Left lung (tissue), 10 donors: ENCODE results near the gene TRIM32. TPM values are rescaled to one million over a fixed set of nuclear protein-coding genes. Genes with fewer than 3 reads are reported as not detected.

Experiments used
- ATAC-seq: fragments of 200-7000 bp; cut with Tn5 transposase; one replicate; pipeline ENCODE4 v1.9.1; 2020; ENCODE audit warnings: moderate library complexity
- DNase-seq, 4 donors: peaks; one replicate each; pipeline ENCODE4 v3.0.0-alpha.2; 2013 to 2020
- H3K27ac ChIP-seq, 2 donors: fragments of 200-600 bp; sonication (generic) in 1 of 2; one replicate each; pipeline versions ENCODE4 v1.5.0 to v1.8.0; 2020 to 2021
- H3K27me3 ChIP-seq, 2 donors: fragments of 200-600 bp; sonication (generic) in 1 of 2; one replicate each; pipeline versions ENCODE4 v1.5.0 to v1.8.0; 2020 to 2021
- H3K36me3 ChIP-seq, 2 donors: fragments of 200-600 bp; sonication (generic) in 1 of 2; one replicate each; pipeline versions ENCODE4 v1.5.0 to v1.8.0; 2020 to 2021
- H3K4me1 ChIP-seq, 2 donors: fragments of 200-600 bp; one replicate each; pipeline ENCODE4 v1.8.0; 2021
- H3K4me3 ChIP-seq, 2 donors: fragments of 200-600 bp; sonication (generic) in 1 of 2; one replicate each; pipeline versions ENCODE4 v1.5.0 to v1.8.0; 2020 to 2021; ENCODE audit warnings: mild to moderate bottlenecking in 1 of 2
- H3K9me3 ChIP-seq, 2 donors: fragments of 200-600 bp; sonication (generic) in 1 of 2; one replicate each; pipeline versions ENCODE4 v1.5.0 to v1.8.0; 2020 to 2021
- CTCF ChIP-seq, 2 donors: fragments of 200-600 bp; sonication (generic) in 1 of 2; IDR thresholded peaks; one replicate each; pipeline versions ENCODE4 v1.5.0 to v1.8.0; 2021; ENCODE audit warnings: antibody characterized with exemption in 2 of 2
- intact Hi-C, 2 donors: fragments of 100-400 bp; cut with DNase I; formaldehyde crosslinking; loops; one replicate each; pipeline versions ENCODE4 v1.11.2 to v1.14.2; 2022
- polyA plus RNA-seq, 6 donors: library from polyadenylated mRNA; unstranded; fragments of 120-200 nt; gene quantifications; one replicate each; pipeline ENCODE4 v1.2.1, GENCODE V29; 2013; ENCODE audit not compliant: insufficient read length in 6 of 6
- total RNA-seq, 2 donors: library from RNA; stranded (reverse); fragmentation: NEBNext Ultra II Directional; extraction: Animal tissue kit (Norgen Biotek cat#: 25700); gene quantifications; one replicate each; pipeline ENCODE4 v1.2.1, GENCODE V29; 2021
- donor health status: DM: no; HTN: yes; CAD: no.
- donor health status: DM: no; HTN: no; CAD: no.

Gene TRIM32
- total and polyA plus RNA-seq, 8 donors: 17.3 to 24.8 (median 22.8) TPM

DNA sequence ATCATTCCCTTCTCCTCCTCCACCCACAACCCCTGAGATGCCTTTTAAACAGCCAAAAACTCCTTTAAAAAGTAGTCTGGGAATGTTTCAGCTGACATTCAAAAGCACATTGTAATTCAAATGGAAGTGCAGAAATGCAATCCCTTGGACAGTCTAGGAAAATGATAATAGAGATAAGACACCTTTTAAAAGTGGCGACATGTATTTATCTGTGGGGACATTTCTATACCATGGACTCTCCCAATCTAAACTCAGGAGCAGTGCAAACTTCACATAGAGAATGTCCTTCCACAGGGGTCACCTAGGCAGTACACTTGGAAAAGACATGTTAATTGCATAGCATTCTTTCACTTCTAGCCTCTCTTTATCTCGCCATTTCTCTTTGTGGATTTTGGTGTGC lies 33.0 kb downstream of the TRIM32 start:
- intact Hi-C loops: no loop called here
- Histone ChIP-seq H3K36me3 (no peaks in the 10 kb centered on the region), H3K27ac (no peak overlapping the region), H3K4me1 (no peaks in the 10 kb centered on the region), H3K4me3 (no peak overlapping the region), H3K9me3 (no peaks in the 10 kb centered on the region), H3K27me3 (no peaks in the 10 kb centered on the region)
- ATAC-seq (no peak), DNase-seq (no peak)
- no peak for TF ChIP-seq CTCF (IDR thresholded peaks at IDR 0.05)

DNA sequence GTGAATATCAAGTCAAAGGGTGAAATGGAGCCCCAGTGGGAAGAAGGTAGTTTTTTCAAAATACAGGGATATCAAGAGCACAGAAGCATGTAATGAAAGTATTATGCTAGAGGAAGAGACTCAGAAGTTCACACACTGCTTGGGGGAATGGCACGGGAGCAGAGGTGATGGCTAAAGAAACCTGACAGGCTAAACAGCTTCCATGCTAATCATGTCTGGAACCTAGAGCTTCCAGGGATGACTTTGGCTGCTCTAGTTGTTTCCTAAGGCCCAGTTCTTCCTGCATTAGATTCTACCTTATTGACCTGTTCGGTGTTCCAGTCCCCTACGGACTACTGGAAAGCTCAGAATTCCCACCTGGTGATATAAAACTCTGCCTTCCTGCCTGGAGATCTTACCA lies 34.3 kb downstream of the TRIM32 start:
- H3K9me3 ChIP-seq: no peaks in the 10 kb centered on the region
- intact Hi-C loops: no loop called here
- DNase-seq (no peak), ATAC-seq (no peak)
- TF ChIP-seq CTCF (IDR thresholded peaks at IDR 0.05): no peak
- H3K4me1 ChIP-seq: no peaks in the 10 kb centered on the region
- H3K27me3 ChIP-seq: no peaks in the 10 kb centered on the region
- no peak overlapping the region for H3K27ac ChIP-seq
- H3K4me3 ChIP-seq: no peak overlapping the region
- no peaks in the 10 kb centered on the region for H3K36me3 ChIP-seq

DNA sequence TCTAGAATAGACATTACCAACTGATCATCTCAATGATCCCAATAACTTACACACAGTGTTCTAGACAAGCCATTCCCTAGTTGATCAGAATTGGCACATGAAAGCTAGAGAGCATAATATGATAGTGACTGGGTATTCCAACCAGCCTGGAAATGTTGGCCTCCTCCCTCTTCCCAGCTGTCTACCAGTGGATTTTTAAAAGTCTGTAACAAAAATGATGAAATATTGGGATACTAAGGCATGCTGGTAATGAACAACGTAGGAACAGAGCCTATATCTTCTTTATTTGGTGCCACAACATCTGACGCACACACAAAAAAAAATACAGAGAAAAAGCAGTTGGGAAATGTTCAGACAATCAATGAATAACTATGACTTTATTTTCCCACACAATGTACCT lies 34.8 kb downstream of the TRIM32 start:
- no peaks in the 10 kb centered on the region for H3K36me3 ChIP-seq
- DNase-seq (no peak), ATAC-seq (no peak)
- H3K9me3 ChIP-seq: no peaks in the 10 kb centered on the region
- H3K27me3 ChIP-seq: no peaks in the 10 kb centered on the region
- no peak overlapping the region for H3K4me3 ChIP-seq
- no peaks in the 10 kb centered on the region for H3K4me1 ChIP-seq
- intact Hi-C loops: no loop called here
- TF ChIP-seq CTCF (IDR thresholded peaks at IDR 0.05): no peak
- no peak overlapping the region for H3K27ac ChIP-seq

DNA sequence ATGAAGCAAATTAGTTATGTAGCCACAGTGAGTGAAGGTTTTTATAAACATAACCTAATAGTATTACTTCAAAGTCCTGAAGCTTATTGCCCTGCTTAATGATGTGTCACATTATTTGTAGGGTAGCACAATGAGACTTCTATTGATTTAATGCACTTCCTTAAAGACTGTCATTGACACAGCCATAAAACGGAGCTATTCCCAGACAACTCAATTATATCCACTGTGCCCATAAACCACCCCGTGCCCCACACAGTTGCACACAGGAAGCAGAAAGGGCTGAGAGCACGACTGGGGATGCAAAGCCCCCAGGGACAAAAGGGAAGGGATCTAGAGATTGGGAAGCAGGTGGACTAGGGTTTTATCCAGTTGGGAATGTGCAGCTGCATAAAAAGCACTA lies 37.0 kb downstream of the TRIM32 start:
- DNase-seq (no peak), ATAC-seq (no peak)
- intact Hi-C loops: no loop called here
- no peak overlapping the region for H3K4me3 ChIP-seq
- H3K27me3 ChIP-seq: no peaks in the 10 kb centered on the region
- TF ChIP-seq CTCF (IDR thresholded peaks at IDR 0.05): no peak
- H3K36me3 ChIP-seq: no peaks in the 10 kb centered on the region
- no peaks in the 10 kb centered on the region for H3K4me1 ChIP-seq
- H3K9me3 ChIP-seq: no peaks in the 10 kb centered on the region
- no peak overlapping the region for H3K27ac ChIP-seq

GRCh38 chr9:116726602-116727001 lies 39.5 kb downstream of the TRIM32 start:
- Histone ChIP-seq H3K27me3 (no peaks in the 10 kb centered on the region), H3K9me3 (no peaks in the 10 kb centered on the region), H3K36me3 (no peaks in the 10 kb centered on the region), H3K27ac (no peak overlapping the region), H3K4me1 (no peaks in the 10 kb centered on the region), H3K4me3 (no peak overlapping the region)
- TF ChIP-seq CTCF (IDR thresholded peaks at IDR 0.05): no peak
- intact Hi-C loops: no loop called here
- DNase-seq (no peak), ATAC-seq (no peak)
